Stimulated activated CD8-positive, alpha-beta memory T cell treated with anti-CD3 and anti-CD28 coated beads, Interleukin-7, amount 100 ng/mL, for 1 hour (primary cell): Measurements from ENCODE around the gene SEC14L5.

ENCODE experiments used
- DNase-seq, 2 donors: peaks; one replicate each; pipeline ENCODE4 v3.0.0-alpha.2; 2020; ENCODE audit warnings: low read depth in 2 of 2

Gene SEC14L5

GRCh38 chr16:5011637-5012036 lies 53.5 kb downstream of the SEC14L5 start:
- no peak for DNase-seq

- DNase-seq, result no peak
These were observed 54.8 kb downstream of the SEC14L5 start for GRCh38 chr16:5012887-5013286.

- DNase-seq, result no peak
These were observed 57.2 kb downstream of the SEC14L5 start for GRCh38 chr16:5015351-5015750.

- no peak for DNase-seq
These were observed 57.8 kb downstream of the SEC14L5 start for GRCh38 chr16:5015887-5016286.

- DNase-seq, result no peak
These were observed 59.0 kb downstream of the SEC14L5 start for GRCh38 chr16:5016967-5017677.

- DNase-seq, result no peak
These were observed 59.5 kb downstream of the SEC14L5 start for GRCh38 chr16:5017678-5017969.

GRCh38 chr16:5018793-5019192 lies 60.7 kb downstream of the SEC14L5 start:
- DNase-seq, result no peak

- no peak for DNase-seq
These were observed 61.6 kb downstream of the SEC14L5 start for GRCh38 chr16:5019775-5020174.

GRCh38 chr16:5020551-5020950 lies 62.4 kb downstream of the SEC14L5 start:
- DNase-seq, result no peak

GRCh38 chr16:5022521-5022920 lies 64.4 kb downstream of the SEC14L5 start:
- no peak for DNase-seq

GRCh38 chr16:5024632-5025031 lies 66.5 kb downstream of the SEC14L5 start:
- DNase-seq, result no peak

GRCh38 chr16:5025171-5025632 lies 67.1 kb downstream of the SEC14L5 start:
- DNase-seq, result no peak

GRCh38 chr16:5026664-5027063 lies 68.5 kb downstream of the SEC14L5 start:
- no peak for DNase-seq

GRCh38 chr16:5027086-5027485 lies 69.0 kb downstream of the SEC14L5 start:
- no peak for DNase-seq

GRCh38 chr16:5027575-5028235 lies 69.6 kb downstream of the SEC14L5 start:
- DNase-seq, result no peak

- DNase-seq, result no peak
These were observed 70.9 kb downstream of the SEC14L5 start for GRCh38 chr16:5028950-5029475.

- DNase-seq, result no peak
These were observed 72.2 kb downstream of the SEC14L5 start for GRCh38 chr16:5030251-5030870.

GRCh38 chr16:5031601-5032000 lies 73.5 kb downstream of the SEC14L5 start:
- DNase-seq, result no peak

- no peak for DNase-seq
These were observed 74.6 kb downstream of the SEC14L5 start for GRCh38 chr16:5032748-5033167.

GRCh38 chr16:5033256-5034166 lies 75.4 kb downstream of the SEC14L5 start, which contains the start of gene NAGPA:
Gene NAGPA, minus strand, starts transcription at chr16:5033935. Its CDS starts 21 bp downstream, at chr16:5033914.
- DNase-seq, result peak; percentile 61 to 64

- DNase-seq, result no peak
These were observed 76.0 kb downstream of the SEC14L5 start for GRCh38 chr16:5034167-5034523.

GRCh38 chr16:5035909-5036227 lies 77.7 kb downstream of the SEC14L5 start:
- no peak for DNase-seq
